ENCODE data around the gene PLEKHG2.

The PLEKHG2 gene

DNA sequence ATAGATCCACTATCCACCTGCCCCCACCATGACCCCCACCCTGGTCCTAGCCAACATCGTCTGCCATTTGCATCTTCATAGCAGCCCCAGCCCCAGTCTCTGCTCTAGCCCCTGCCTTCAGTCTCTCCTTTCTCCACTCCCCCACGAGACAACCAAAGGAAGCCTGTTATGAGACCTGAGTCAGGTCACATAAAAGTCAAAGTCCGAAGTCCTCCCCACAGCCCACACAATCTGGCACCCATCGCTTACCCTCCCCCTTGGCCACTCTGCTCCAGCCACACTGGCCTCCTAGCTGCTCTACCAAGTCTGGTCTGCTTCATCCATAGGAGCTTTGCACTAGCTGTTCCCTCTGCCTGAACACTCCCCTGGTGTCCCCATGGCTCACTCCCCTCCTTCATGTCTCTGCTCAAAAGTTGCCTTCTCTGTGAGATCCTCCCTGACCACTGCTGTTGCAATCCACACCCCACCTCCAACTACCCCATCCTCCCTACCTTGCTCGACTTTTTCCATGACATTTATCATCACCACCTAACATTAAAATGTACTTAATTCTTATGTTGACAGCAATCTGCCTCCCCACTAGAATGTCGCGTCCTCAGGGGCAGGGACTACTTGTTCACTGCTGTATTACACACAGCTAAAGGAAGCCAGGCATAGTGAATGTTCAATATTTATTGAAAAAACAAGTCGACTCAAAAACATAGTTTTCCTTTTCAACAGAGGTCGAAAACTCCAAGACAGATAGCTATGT lies 1.2 kb upstream of the PLEKHG2 start:
- TF ChIP-seq, protein P1, sequence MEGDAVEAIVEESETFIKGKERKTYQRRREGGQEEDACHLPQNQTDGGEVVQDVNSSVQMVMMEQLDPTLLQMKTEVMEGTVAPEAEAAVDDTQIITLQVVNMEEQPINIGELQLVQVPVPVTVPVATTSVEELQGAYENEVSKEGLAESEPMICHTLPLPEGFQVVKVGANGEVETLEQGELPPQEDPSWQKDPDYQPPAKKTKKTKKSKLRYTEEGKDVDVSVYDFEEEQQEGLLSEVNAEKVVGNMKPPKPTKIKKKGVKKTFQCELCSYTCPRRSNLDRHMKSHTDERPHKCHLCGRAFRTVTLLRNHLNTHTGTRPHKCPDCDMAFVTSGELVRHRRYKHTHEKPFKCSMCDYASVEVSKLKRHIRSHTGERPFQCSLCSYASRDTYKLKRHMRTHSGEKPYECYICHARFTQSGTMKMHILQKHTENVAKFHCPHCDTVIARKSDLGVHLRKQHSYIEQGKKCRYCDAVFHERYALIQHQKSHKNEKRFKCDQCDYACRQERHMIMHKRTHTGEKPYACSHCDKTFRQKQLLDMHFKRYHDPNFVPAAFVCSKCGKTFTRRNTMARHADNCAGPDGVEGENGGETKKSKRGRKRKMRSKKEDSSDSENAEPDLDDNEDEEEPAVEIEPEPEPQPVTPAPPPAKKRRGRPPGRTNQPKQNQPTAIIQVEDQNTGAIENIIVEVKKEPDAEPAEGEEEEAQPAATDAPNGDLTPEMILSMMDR (IDR thresholded peaks at IDR 0.05; ENCODE audit: insufficient read depth, low read length, poor library complexity, severe bottlenecking): no peak
- Histone ChIP-seq H3K36me3 (ENCODE audit: control insufficient read depth, insufficient read depth, low read length) (peaks cover 16% of the 10 kb centered on the region), H3K27me3 (replicated peaks; ENCODE audit: control insufficient read depth, insufficient read depth, low read length) (no peaks in the 10 kb centered on the region), H3K4me3 (replicated peaks; ENCODE audit: low read depth, low read length) (peak overlapping the region; percentile 91)
- DNase-seq (ENCODE audit: extremely low read depth, insufficient read length): peak; percentile 50

DNA sequence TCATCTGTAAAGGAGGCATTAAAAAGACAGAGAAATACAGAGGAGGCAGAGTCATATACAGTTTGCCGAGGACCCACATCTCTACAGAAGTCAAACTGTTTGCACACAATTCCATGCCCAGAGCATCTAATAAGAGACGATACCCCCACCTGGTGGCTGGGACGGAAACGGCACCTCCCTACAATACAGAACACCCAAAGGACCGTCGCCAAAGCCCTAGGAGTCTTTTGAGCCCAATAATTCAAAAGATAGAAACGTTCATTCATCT lies 703 bp upstream of the PLEKHG2 start:
- peaks cover 19% of the 10 kb centered on the region for H3K36me3 ChIP-seq (ENCODE audit: control insufficient read depth, insufficient read depth, low read length)
- DNase-seq (ENCODE audit: extremely low read depth, insufficient read length): no peak
- TF ChIP-seq, protein P1 (IDR thresholded peaks at IDR 0.05; ENCODE audit: insufficient read depth, low read length, poor library complexity, severe bottlenecking): peak; percentile 87
- no peak overlapping the region; the same call in 1 of the 2 replicates for H3K4me3 ChIP-seq (replicated peaks; ENCODE audit: low read depth, low read length)
- no peaks in the 10 kb centered on the region for H3K27me3 ChIP-seq (replicated peaks; ENCODE audit: control insufficient read depth, insufficient read depth, low read length)

GRCh38 chr19:39412867-39413271 lies 400 bp downstream of the PLEKHG2 start:
- DNase-seq (ENCODE audit: extremely low read depth, insufficient read length): no peak
- TF ChIP-seq, protein P1 (IDR thresholded peaks at IDR 0.05; ENCODE audit: insufficient read depth, low read length, poor library complexity, severe bottlenecking): no peak
- no peaks in the 10 kb centered on the region for H3K27me3 ChIP-seq (replicated peaks; ENCODE audit: control insufficient read depth, insufficient read depth, low read length)

GRCh38 chr19:39413272-39413910 lies 922 bp downstream of the PLEKHG2 start:
- DNase-seq (ENCODE audit: extremely low read depth, insufficient read length): peak; percentile 73
- TF ChIP-seq, protein P1 (IDR thresholded peaks at IDR 0.05; ENCODE audit: insufficient read depth, low read length, poor library complexity, severe bottlenecking): no peak
- no peaks in the 10 kb centered on the region for H3K27me3 ChIP-seq (replicated peaks; ENCODE audit: control insufficient read depth, insufficient read depth, low read length)
- H3K36me3 ChIP-seq (ENCODE audit: control insufficient read depth, insufficient read depth, low read length): peaks cover 16% of the 10 kb centered on the region
- peak overlapping the region; percentile 95 for H3K4me3 ChIP-seq (replicated peaks; ENCODE audit: low read depth, low read length)

More at GRCh38 chr19:39412867-39413271, 400 bp downstream of the PLEKHG2 start:
- Histone ChIP-seq H3K4me3 (replicated peaks; ENCODE audit: low read depth, low read length) (peak overlapping the region; percentile 95), H3K36me3 (ENCODE audit: control insufficient read depth, insufficient read depth, low read length) (peaks cover 20% of the 10 kb centered on the region)

DNA sequence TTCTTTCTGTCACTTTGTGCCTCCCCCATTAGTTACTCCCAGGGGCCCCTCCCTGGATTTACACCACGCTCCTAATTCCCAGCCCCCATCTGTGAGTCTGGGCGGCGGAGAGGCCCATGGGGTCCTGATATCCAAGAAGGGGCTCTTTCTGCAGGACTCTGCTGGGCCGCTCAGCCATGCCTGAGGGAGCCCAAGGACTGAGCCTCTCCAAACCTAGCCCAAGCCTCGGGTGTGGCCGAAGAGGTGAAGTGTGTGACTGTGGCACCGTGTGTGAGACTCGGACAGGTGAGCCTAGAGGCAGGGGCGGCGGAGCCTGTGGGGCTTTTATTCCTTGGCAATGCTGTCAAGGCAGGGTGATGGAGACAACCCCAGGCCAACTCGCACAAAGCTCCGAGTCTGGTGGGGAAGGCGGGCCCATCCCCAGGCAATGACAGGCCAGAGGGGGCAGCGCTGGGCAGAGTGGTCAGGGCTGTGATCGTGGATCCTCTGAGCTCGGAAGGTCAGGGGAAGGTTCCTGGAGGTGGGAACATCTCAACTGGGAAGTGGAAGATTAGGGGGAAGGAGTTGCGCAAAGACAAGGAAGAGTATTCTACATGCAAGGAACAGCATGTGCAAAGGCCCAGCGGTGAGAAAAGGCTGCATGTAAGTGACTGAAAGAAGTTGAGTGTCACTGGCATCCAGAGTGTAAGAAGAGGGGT lies 1.6 kb downstream of the PLEKHG2 start:
- Histone ChIP-seq H3K36me3 (ENCODE audit: control insufficient read depth, insufficient read depth, low read length) (peaks cover 19% of the 10 kb centered on the region), H3K4me3 (replicated peaks; ENCODE audit: low read depth, low read length) (peak overlapping the region; percentile 95), H3K27me3 (replicated peaks; ENCODE audit: control insufficient read depth, insufficient read depth, low read length) (no peaks in the 10 kb centered on the region)
- TF ChIP-seq, protein P1 (IDR thresholded peaks at IDR 0.05; ENCODE audit: insufficient read depth, low read length, poor library complexity, severe bottlenecking): peak; percentile 36
- DNase-seq (ENCODE audit: extremely low read depth, insufficient read length): no peak
